GM12865 (cell line): ENCODE data around the gene AGPS.

Experiments used
- DNase-seq: peaks from one replicate; pipeline ENCODE4 v3.0.0; 2010; ENCODE audit warnings: low read depth
- H3K4me3 ChIP-seq: 2 replicates; pipeline ENCODE4 v1.5.1; 2011; ENCODE audit warnings: mild to moderate bottlenecking, low read depth, low read length, control low read depth
- CTCF ChIP-seq: IDR thresholded peaks from 2 replicates; pipeline ENCODE4 v1.5.1; 2011; ENCODE audit warnings: low read length, control low read depth, low read depth, inconsistent platforms; ENCODE audit not compliant: insufficient read depth; ENCODE audit errors: missing control alignments

AGPS gene

DNA sequence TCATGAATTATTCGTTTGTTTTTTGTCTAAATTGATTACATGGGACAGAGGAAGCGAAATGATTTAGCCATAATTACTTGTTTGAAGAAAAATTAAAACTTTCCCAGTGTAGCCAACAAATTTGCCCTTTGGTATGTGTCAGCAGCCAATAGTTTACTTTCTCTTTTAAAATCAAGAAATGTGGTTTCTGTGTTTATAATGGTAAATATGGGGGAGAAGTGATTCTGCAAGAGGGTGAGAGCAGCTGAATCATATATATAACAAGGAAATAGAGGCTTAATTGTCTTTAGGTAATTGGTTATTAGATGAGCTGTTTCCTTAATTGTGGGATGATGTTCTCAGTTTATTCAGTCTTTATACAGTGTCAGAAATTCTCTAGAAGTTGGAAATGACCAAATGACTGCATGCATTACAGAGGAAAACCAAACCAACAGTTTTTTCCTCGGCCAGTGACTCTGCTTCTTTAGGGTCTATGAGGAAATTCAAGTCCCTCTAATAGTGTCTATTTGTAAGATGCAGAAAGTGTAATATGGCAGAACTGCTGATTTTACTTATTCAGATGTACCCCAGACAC lies 132.9 kb downstream of the AGPS start:
- DNase-seq, result no peak
- no peak overlapping the region for H3K4me3 ChIP-seq
- TF ChIP-seq CTCF, result no peak

GRCh38 chr2:177528351-177528933 lies 135.9 kb downstream of the AGPS start:
- TF ChIP-seq CTCF, result no peak
- no peak for DNase-seq
- H3K4me3 ChIP-seq, result no peak overlapping the region

- DNase-seq, result no peak
- TF ChIP-seq CTCF, result no peak
- H3K4me3 ChIP-seq, result no peak overlapping the region
Observed at GRCh38 chr2:177529166-177529565, 136.6 kb downstream of the AGPS start.

DNA sequence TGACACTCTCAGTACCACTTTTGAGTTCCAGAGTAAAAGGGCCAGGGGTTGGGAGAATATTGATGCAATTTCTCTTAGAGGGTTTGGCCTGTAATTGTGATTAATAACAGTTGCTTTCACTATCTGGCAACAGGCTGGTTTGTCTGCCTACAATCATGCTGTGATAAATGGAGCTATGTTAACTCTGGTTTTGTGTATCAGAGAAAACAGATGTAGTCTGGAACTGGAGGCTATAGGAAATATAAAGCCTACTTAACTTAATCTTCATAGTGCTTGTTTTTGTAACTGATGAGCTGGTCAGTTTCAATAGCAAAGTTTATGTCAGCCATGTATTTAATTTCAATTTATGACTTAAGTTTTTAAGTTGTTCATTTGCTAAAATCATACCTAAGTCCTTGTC lies 138.0 kb downstream of the AGPS start:
- H3K4me3 ChIP-seq, result no peak overlapping the region
- DNase-seq, result no peak
- TF ChIP-seq CTCF, result no peak

DNA sequence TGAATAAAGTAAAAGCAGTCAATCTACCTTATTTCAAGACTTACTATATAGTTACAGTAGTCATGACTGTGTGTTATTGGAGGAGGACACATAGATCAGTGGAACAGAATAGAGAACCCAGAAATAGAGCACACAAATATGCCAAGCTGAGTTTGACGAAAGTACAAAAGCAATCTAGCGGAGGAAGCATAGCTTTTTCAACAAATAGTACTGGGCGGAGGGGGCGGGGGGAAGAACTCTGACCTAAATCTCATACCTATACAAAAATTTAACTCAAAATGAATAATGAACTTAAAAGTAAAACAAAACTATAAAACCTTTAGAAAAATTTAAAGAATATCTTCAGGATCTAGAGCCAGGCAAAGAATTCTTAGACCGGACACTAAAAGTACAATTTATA lies 139.1 kb downstream of the AGPS start:
- no peak overlapping the region for H3K4me3 ChIP-seq
- no peak for DNase-seq
- TF ChIP-seq CTCF, result no peak

- H3K4me3 ChIP-seq, result no peak overlapping the region
- no peak for DNase-seq
- no peak for TF ChIP-seq CTCF
Observed at GRCh38 chr2:177532567-177532966, 140.0 kb downstream of the AGPS start.

DNA sequence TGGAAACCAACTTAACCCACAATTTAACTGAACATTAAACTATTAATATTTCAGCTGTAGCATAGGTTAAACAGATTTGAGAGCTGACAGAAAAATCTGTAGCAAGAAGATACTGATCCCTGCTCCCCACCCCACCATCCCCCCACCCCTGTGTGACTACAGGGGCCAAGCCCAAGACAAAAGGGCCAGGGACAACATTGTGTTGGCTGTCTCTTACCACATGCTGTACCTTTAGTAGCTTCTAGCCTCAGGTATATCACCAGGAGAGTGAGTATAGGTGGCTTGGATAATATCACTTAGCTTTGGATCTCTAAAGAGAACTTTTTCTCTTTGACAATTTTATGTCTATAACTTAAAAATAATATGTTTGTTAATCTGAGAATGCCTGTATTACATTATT lies 140.7 kb downstream of the AGPS start:
- DNase-seq, result no peak
- TF ChIP-seq CTCF, result no peak
- H3K4me3 ChIP-seq, result no peak overlapping the region
